GM12865 (cell line): ENCODE results near the gene BZW2.
"Not testable (repeated sequence)": the region's sequence is repeated elsewhere in the genome, so short reads cannot be mapped to it uniquely, and the experiment has no call there.

Experiments
- DNase-seq: peaks from one replicate; pipeline ENCODE4 v3.0.0; 2010; ENCODE audit warnings: low read depth
- H3K4me3 ChIP-seq: 2 replicates; pipeline ENCODE4 v1.5.1; 2011; ENCODE audit warnings: mild to moderate bottlenecking, low read depth, low read length, control low read depth
- CTCF ChIP-seq: IDR thresholded peaks from 2 replicates; pipeline ENCODE4 v1.5.1; 2011; ENCODE audit warnings: low read length, control low read depth, low read depth, inconsistent platforms; ENCODE audit not compliant: insufficient read depth; ENCODE audit errors: missing control alignments

BZW2 gene

GRCh38 chr7:16670021-16670420 is 24.0 kb downstream of the BZW2 start:
- DNase-seq, result no peak
- no peak for TF ChIP-seq CTCF
- no peak overlapping the region for H3K4me3 ChIP-seq

- no peak for DNase-seq
- no peak for TF ChIP-seq CTCF
- no peak overlapping the region for H3K4me3 ChIP-seq
Observed at GRCh38 chr7:16670731-16671344, 24.9 kb downstream of the BZW2 start.

GRCh38 chr7:16671811-16672210 is 25.8 kb downstream of the BZW2 start:
- no peak overlapping the region for H3K4me3 ChIP-seq
- DNase-seq, result no peak
- no peak for TF ChIP-seq CTCF

GRCh38 chr7:16675277-16675676 is 29.3 kb downstream of the BZW2 start:
- no peak for TF ChIP-seq CTCF
- DNase-seq, result no peak
- H3K4me3 ChIP-seq, result no peak overlapping the region

GRCh38 chr7:16677978-16678494 is 32.1 kb downstream of the BZW2 start:
- no peak overlapping the region for H3K4me3 ChIP-seq
- no peak for DNase-seq
- no peak for TF ChIP-seq CTCF

DNA sequence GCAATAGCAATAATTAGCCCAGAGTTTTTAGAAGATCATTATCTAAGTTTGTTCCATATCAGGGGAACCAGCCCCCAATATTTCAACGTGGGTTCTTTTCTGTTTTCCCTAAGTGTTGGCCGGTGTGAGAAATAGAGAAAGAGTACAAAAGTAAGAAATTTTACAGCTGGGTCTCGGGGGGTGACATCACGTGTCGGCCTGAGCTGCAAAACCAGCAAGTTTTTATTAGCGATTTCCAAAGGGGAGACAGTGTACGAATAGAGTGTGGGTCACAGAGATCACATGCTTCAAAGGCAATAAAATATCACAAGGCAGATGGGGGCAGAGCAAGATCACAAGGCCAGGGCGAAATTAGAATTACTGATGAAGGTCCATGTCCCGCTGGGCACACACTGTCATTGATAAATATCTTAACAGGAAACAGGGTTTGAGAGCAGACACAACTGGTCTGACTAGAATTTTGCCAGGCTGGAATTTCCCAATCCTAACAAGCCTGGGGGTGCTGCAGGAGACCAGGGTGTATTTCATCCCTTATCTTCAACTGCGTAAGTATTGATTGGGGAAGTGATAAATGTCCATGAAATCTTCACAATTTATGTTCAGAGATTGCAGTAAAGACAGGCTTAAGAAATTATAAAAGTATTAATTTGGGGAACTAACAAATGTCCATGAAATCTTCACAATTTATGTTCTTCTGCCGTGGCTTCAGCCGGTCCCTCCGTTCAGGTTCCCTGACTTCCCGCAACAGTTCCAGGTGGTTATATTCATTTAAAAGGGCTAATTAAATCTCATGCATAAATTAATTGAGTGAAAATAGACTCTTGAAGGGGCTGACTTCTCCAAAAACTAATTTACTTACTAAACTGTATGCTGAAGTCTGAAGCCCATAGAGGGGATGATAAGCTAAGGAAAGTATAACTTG is 32.9 kb downstream of the BZW2 start:
- not testable (repeated sequence) for H3K4me3 ChIP-seq, DNase-seq

DNA sequence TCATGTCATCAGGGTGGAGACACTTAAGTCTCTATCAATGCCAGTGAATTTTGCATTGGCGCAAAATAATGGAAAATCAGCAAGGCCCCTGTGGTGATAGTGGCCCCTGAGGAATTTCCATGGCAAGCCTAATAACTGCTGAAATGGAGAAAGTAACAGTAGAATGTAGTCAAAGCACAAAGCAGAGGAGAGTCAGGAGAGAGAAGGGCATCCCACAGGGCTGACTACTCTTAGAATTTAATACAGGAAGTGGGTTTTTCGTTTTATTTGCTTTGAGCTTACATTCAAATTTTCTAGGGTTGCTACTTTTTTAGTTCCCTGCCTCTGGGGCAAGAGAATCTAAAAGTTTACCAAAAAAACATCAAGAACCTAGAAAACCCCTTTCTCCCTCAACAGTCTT is 39.0 kb downstream of the BZW2 start:
- DNase-seq, result no peak
- no peak for TF ChIP-seq CTCF
- H3K4me3 ChIP-seq, result no peak overlapping the region
